Colonic mucosa (tissue), 4 donors: ENCODE measurements around the gene NRTN. TPM values are rescaled to one million over a fixed set of nuclear protein-coding genes. Genes with fewer than 3 reads are reported as not detected.
A peak's percentile ranks its signal among the peaks of the same experiment; 100 is the strongest.

Experiments used
- DNase-seq: peaks from one replicate; pipeline ENCODE4 v3.0.0-alpha.2; 2020
- H3K27ac ChIP-seq: fragments of 200-600 bp; one replicate; pipeline ENCODE4 v1.8.0; 2021
- H3K27me3 ChIP-seq: fragments of 200-600 bp; one replicate; pipeline ENCODE4 v1.8.0; 2021
- H3K36me3 ChIP-seq: fragments of 200-600 bp; one replicate; pipeline ENCODE4 v1.8.0; 2021
- H3K4me1 ChIP-seq: fragments of 200-600 bp; one replicate; pipeline ENCODE4 v1.8.0; 2021; ENCODE audit warnings: mild to moderate bottlenecking
- H3K4me3 ChIP-seq: fragments of 200-600 bp; one replicate; pipeline ENCODE4 v1.8.0; 2021
- H3K9ac ChIP-seq, 2 donors: one replicate each; pipeline ENCODE4 v1.7.0; 2013; ENCODE audit warnings: control low read depth in 2 of 2, low read depth in 2 of 2, low read length in 2 of 2
- H3K9me3 ChIP-seq: fragments of 200-600 bp; one replicate; pipeline ENCODE4 v1.8.0; 2021
- CTCF ChIP-seq: fragments of 200-600 bp; IDR thresholded peaks from one replicate; pipeline ENCODE4 v1.8.0; 2022; ENCODE audit warnings: antibody characterized with exemption, mild to moderate bottlenecking
- intact Hi-C: fragments of 100-400 bp; cut with DNase I; formaldehyde crosslinking; loops from one replicate; pipeline ENCODE4 v1.14.1; 2022
- total RNA-seq, 2 donors: library from RNA; stranded (reverse); fragmentation: NEBNext Ultra II Directional in 1 of 2; extraction: Animal tissue kit (Norgen Biotek cat#: 25700) in 1 of 2; gene quantifications; one replicate each; pipeline ENCODE4 v1.2.1, GENCODE V29; 2021
- donor health status: healthy.
- donor health status: DM: no; HTN: no; CAD: no.
- donor health status: DM: no; HTN: no; CAD: no.

The NRTN gene
- total RNA-seq, 2 donors from 2014 or later: 1.8 to 2.9 TPM

- intact Hi-C loops: no loop called here
- no peaks in the 10 kb centered on the region for H3K27me3 ChIP-seq
- no peaks in the 10 kb centered on the region for H3K9me3 ChIP-seq
- no peak for TF ChIP-seq CTCF
- peaks cover 20% of the 10 kb centered on the region for H3K36me3 ChIP-seq
- H3K27ac ChIP-seq: no peak overlapping the region
- DNase-seq: no peak
- H3K4me1 ChIP-seq: peaks cover 5% of the 10 kb centered on the region
- no peak overlapping the region for H3K9ac ChIP-seq
- H3K4me3 ChIP-seq: no peak overlapping the region
Observed at GRCh38 chr19:5787409-5788182, 17.3 kb upstream of the NRTN start.

GRCh38 chr19:5788422-5788821, 16.4 kb upstream of the NRTN start:
- Histone ChIP-seq H3K27ac (no peak overlapping the region), H3K9ac (no peak overlapping the region), H3K4me1 (peaks cover 5% of the 10 kb centered on the region), H3K9me3 (no peaks in the 10 kb centered on the region), H3K4me3 (no peak overlapping the region), H3K27me3 (no peaks in the 10 kb centered on the region), H3K36me3 (peaks cover 20% of the 10 kb centered on the region)
- intact Hi-C loops: no loop called here
- TF ChIP-seq CTCF: no peak
- DNase-seq: no peak

GRCh38 chr19:5789351-5789761, 15.5 kb upstream of the NRTN start:
- H3K4me1 ChIP-seq: peaks cover 5% of the 10 kb centered on the region
- peaks cover 20% of the 10 kb centered on the region for H3K36me3 ChIP-seq
- no peaks in the 10 kb centered on the region for H3K9me3 ChIP-seq
- intact Hi-C loops: no loop called here
- no peak overlapping the region for H3K27ac ChIP-seq
- H3K4me3 ChIP-seq: no peak overlapping the region
- no peak for TF ChIP-seq CTCF
- DNase-seq: no peak
- no peaks in the 10 kb centered on the region for H3K27me3 ChIP-seq
- no peak overlapping the region for H3K9ac ChIP-seq

GRCh38 chr19:5789886-5790558, 14.8 kb upstream of the NRTN start:
- Histone ChIP-seq H3K4me1 (peaks cover 5% of the 10 kb centered on the region), H3K4me3 (peak overlapping the region; percentile 88), H3K27ac (no peak overlapping the region), H3K27me3 (no peaks in the 10 kb centered on the region), H3K9me3 (no peaks in the 10 kb centered on the region), H3K36me3 (peaks cover 20% of the 10 kb centered on the region), H3K9ac (peak overlapping the region in 1 of 2 donors; percentile 75)
- no peak for TF ChIP-seq CTCF
- DNase-seq: no peak
- intact Hi-C loops: no loop called here

GRCh38 chr19:5790559-5791520, 14.0 kb upstream of the NRTN start, which contains the start of gene DUS3L:
Gene DUS3L, minus strand, starts transcription at chr19:5791163. Its CDS starts 22 bp downstream, at chr19:5791141.
- peak within 1 kb of the TSS; percentile 94 for H3K27ac ChIP-seq
- TF ChIP-seq CTCF: no peak
- no peaks in the 10 kb centered on the region for H3K27me3 ChIP-seq
- no peaks in the 10 kb centered on the region for H3K9me3 ChIP-seq
- peaks cover 20% of the 10 kb centered on the region for H3K36me3 ChIP-seq
- intact Hi-C loops: no loop called here
- peak within 1 kb of the TSS; percentile 88 for H3K4me3 ChIP-seq
- H3K9ac ChIP-seq: peak within 1 kb of the TSS; percentile 75 to 88
- peak; percentile 97 for DNase-seq
- H3K4me1 ChIP-seq: peaks cover 5% of the 10 kb centered on the region
